Endodermal cell (in vitro differentiated cells): ENCODE measurements around the gene SLIT3. TPM values are rescaled to one million over a fixed set of nuclear protein-coding genes. Genes with fewer than 3 reads are reported as not detected.
A peak's percentile ranks its signal among the peaks of the same experiment; 100 is the strongest.

Experiments
- DNase-seq: peaks from one replicate; pipeline ENCODE4 v3.0.0-alpha.2; 2017
- H3K27ac ChIP-seq: 2 replicates; pipeline ENCODE4 v1.5.1; 2013; ENCODE audit warnings: mild to moderate bottlenecking, low read depth, low read length, moderate library complexity
- H3K27me3 ChIP-seq: 2 replicates; pipeline ENCODE4 v1.6.1; 2013; ENCODE audit warnings: mild to moderate bottlenecking, low read length, moderate library complexity; ENCODE audit not compliant: insufficient read depth, control insufficient read depth, poor library complexity, severe bottlenecking
- H3K36me3 ChIP-seq: 2 replicates; pipeline ENCODE4 v1.7.0; 2013; ENCODE audit warnings: mild to moderate bottlenecking, low read length, moderate library complexity; ENCODE audit not compliant: control insufficient read depth, insufficient read depth
- H3K4me1 ChIP-seq: one replicate; pipeline ENCODE4 v1.7.0; 2013; ENCODE audit warnings: low read length; ENCODE audit not compliant: control insufficient read depth, insufficient read depth
- H3K4me3 ChIP-seq: 2 replicates; pipeline ENCODE4 v1.5.1; 2013; ENCODE audit warnings: mild to moderate bottlenecking, low read length, moderate library complexity
- H3K9ac ChIP-seq: 2 replicates; pipeline ENCODE4 v1.6.1; 2013; ENCODE audit warnings: mild to moderate bottlenecking, low read length, moderate library complexity; ENCODE audit not compliant: poor library complexity, severe bottlenecking; ENCODE audit errors: extremely low read depth
- H3K9me3 ChIP-seq: 2 replicates; pipeline ENCODE4 v1.6.1; 2013; ENCODE audit warnings: mild to moderate bottlenecking, low read length, moderate library complexity; ENCODE audit not compliant: control insufficient read depth
- H3K27ac Mint-ChIP-seq: 2 replicates; pipeline ENCODE4 v1.8.0; 2020; ENCODE audit warnings: mixed read lengths
- H3K27me3 Mint-ChIP-seq: 2 replicates; pipeline ENCODE4 v1.8.0; 2021; ENCODE audit warnings: mild to moderate bottlenecking, mixed read lengths; ENCODE audit not compliant: insufficient read depth
- H3K36me3 Mint-ChIP-seq: 2 replicates; pipeline ENCODE4 v1.8.0; 2020; ENCODE audit warnings: low read depth, mixed read lengths
- H3K4me1 Mint-ChIP-seq: 2 replicates; pipeline ENCODE4 v1.8.0; 2020; ENCODE audit warnings: mixed read lengths
- H3K4me3 Mint-ChIP-seq: 2 replicates; pipeline ENCODE4 v1.8.0; 2020; ENCODE audit warnings: mild to moderate bottlenecking, moderate library complexity, mixed read lengths
- H3K9me3 Mint-ChIP-seq: 2 replicates; pipeline ENCODE4 v1.8.0; 2020; ENCODE audit warnings: mild to moderate bottlenecking, mixed read lengths
- CTCF ChIP-seq: fragments of 200-600 bp; sonication (generic); conservative IDR thresholded peaks from 2 replicates; pipeline ENCODE4 v1.5.0; 2021; ENCODE audit warnings: antibody characterized with exemption, mild to moderate bottlenecking
- WGBS, 2 experiments: methylation state at CpG; one replicate each; pipeline versions ENCODE4 v1.1.5 to v1.1.7; 2013; ENCODE audit warnings: missing lambda C conversion rate in 2 of 2, mixed read lengths in 1 of 2; ENCODE audit not compliant: insufficient coverage in 1 of 2, insufficient read length in 1 of 2; 5-methylcytosine and 5-hydroxymethylcytosine counted together
- total RNA-seq, 2 donors: library from RNA; stranded (reverse); fragmentation: NEBNext Ultra II Directional in 1 of 2; extraction: Animal tissue kit (Norgen Biotek cat#: 25700) in 1 of 2; gene quantifications; 2 replicates in 1 of 2; 3 replicates in 1 of 2; pipeline ENCODE4 v1.2.1, GENCODE V29; 2021

The SLIT3 gene
- total RNA-seq, 2 donors from 2014 or later = 2.5 to 3.4 TPM

- H3K4me3 ChIP-seq = peak overlapping the region; percentile 9
- peaks cover 5% of the 10 kb centered on the region for H3K36me3 Mint-ChIP-seq
- H3K27me3 ChIP-seq = peaks cover 44% of the 10 kb centered on the region
- TF ChIP-seq CTCF = no peak
- H3K9ac ChIP-seq = no peak overlapping the region
- peaks cover 28% of the 10 kb centered on the region for H3K4me1 Mint-ChIP-seq
- no peak for DNase-seq
- peaks cover 10% of the 10 kb centered on the region for H3K4me1 ChIP-seq
- peaks cover 89% of the 10 kb centered on the region for H3K27me3 Mint-ChIP-seq
- H3K27ac Mint-ChIP-seq = no peak overlapping the region
- peaks cover 7% of the 10 kb centered on the region for H3K9me3 ChIP-seq
- no peaks in the 10 kb centered on the region for H3K36me3 ChIP-seq
- H3K9me3 Mint-ChIP-seq = peaks cover 10% of the 10 kb centered on the region
- 56 to 67% methylated on average over 1 of the region's 1 CpG for WGBS, 2 experiments
- H3K27ac ChIP-seq = no peak overlapping the region
- H3K4me3 Mint-ChIP-seq = no peak overlapping the region
Observed at GRCh38 chr5:169029661-169030274, 271.2 kb downstream of the SLIT3 start.

DNA sequence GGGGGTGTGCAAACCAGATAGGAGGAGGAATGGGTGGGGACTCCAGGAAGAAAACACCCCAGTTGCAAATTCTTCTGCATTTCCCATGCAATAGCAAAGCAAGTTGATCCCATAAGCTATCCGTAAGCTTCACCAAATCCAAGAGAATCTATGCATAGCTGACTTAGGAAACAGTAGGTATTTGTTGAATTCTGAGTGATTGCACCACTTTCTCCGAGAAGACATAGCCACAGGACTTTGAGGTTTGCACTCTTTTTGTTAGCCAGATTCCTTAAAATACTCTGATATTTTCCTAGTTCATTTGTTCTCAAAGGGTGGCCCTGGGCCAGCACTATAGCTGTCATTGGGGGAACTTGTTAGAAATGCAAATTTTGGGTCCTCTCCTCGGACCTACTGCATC is 271.9 kb downstream of the SLIT3 start:
- Mint-ChIP-seq H3K27ac (no peak overlapping the region), H3K36me3 (peaks cover 3% of the 10 kb centered on the region), H3K4me1 (peaks cover 28% of the 10 kb centered on the region), H3K4me3 (no peak overlapping the region), H3K9me3 (peaks cover 6% of the 10 kb centered on the region), H3K27me3 (peaks cover 89% of the 10 kb centered on the region)
- TF ChIP-seq CTCF = no peak
- H3K36me3 ChIP-seq = no peaks in the 10 kb centered on the region
- peaks cover 7% of the 10 kb centered on the region for H3K9me3 ChIP-seq
- 52 to 75% methylated on average over 2 to 3 of the region's 3 CpGs for whole genome bisulfite sequencing, 2 experiments
- DNase-seq = no peak
- no peak overlapping the region for H3K27ac ChIP-seq
- peaks cover 10% of the 10 kb centered on the region for H3K4me1 ChIP-seq
- H3K9ac ChIP-seq = no peak overlapping the region
- H3K27me3 ChIP-seq = peaks cover 52% of the 10 kb centered on the region
- peak overlapping the region; percentile 9 for H3K4me3 ChIP-seq

GRCh38 chr5:169027501-169028061 is 273.4 kb downstream of the SLIT3 start:
- Histone ChIP-seq H3K9me3 (no peaks in the 10 kb centered on the region), H3K4me1 (peaks cover 10% of the 10 kb centered on the region), H3K9ac (no peak overlapping the region), H3K27me3 (peaks cover 66% of the 10 kb centered on the region), H3K27ac (no peak overlapping the region), H3K36me3 (no peaks in the 10 kb centered on the region), H3K4me3 (no peak overlapping the region)
- Mint-ChIP-seq H3K36me3 (no peaks in the 10 kb centered on the region), H3K27ac (no peak overlapping the region), H3K4me1 (peaks cover 28% of the 10 kb centered on the region), H3K27me3 (peaks cover 98% of the 10 kb centered on the region), H3K9me3 (no peaks in the 10 kb centered on the region), H3K4me3 (no peak overlapping the region)
- 77 to 80% methylated on average over 8 to 11 of the region's 11 CpGs for WGBS, 2 experiments
- no peak for DNase-seq
- no peak for TF ChIP-seq CTCF
